Bronchial epithelial cell (primary cell): Measurements from ENCODE around the gene TEX2. TPM values are rescaled to one million over a fixed set of nuclear protein-coding genes. Genes with fewer than 3 reads are reported as not detected.

ENCODE experiments used
- DNase-seq: peaks from one replicate; pipeline ENCODE4 v3.0.0-alpha.2; 2010; ENCODE audit warnings: low read depth
- FAIRE-seq: peaks from 2 replicates; lab custom pipeline; 2011; peaks lifted over from hg19 to GRCh38; lab: Jason Lieb, UNC
- H3K27me3 ChIP-seq: 2 replicates; pipeline ENCODE4 v1.5.1; 2011; ENCODE audit warnings: low read length; ENCODE audit not compliant: control insufficient read depth, insufficient read depth
- H3K36me3 ChIP-seq: 2 replicates; pipeline ENCODE4 v1.5.1; 2011; ENCODE audit warnings: low read length; ENCODE audit not compliant: control insufficient read depth, insufficient read depth
- H3K4me3 ChIP-seq: 2 replicates; pipeline ENCODE4 v1.5.1; 2011; ENCODE audit warnings: mild to moderate bottlenecking, low read depth, low read length, control low read depth
- CTCF ChIP-seq: IDR thresholded peaks from 2 replicates; pipeline ENCODE4 v1.5.1; 2011; ENCODE audit warnings: mild to moderate bottlenecking, moderate library complexity, low read length, control low read depth, inconsistent platforms; ENCODE audit not compliant: insufficient read depth, severe bottlenecking
- total RNA-seq: library from RNA; depleted of rRNA; stranded (reverse); fragments of >200 nt; gene quantifications from 2 replicates; pipeline ENCODE4 v1.2.1, GENCODE V29; 2014

TEX2 gene
- total RNA-seq, 1 donor from 2014 or later = 14.7 TPM

GRCh38 chr17:64250233-64250835 lies 12.7 kb downstream of the TEX2 start:
- peak; percentile 69 for DNase-seq
- no peaks in the 10 kb centered on the region for H3K27me3 ChIP-seq
- FAIRE-seq = no peak
- H3K36me3 ChIP-seq = no peaks in the 10 kb centered on the region
- no peak overlapping the region for H3K4me3 ChIP-seq
- TF ChIP-seq CTCF = no peak

GRCh38 chr17:64247836-64248235 lies 15.2 kb downstream of the TEX2 start:
- TF ChIP-seq CTCF = no peak
- Histone ChIP-seq H3K36me3 (no peaks in the 10 kb centered on the region), H3K4me3 (no peak overlapping the region), H3K27me3 (no peaks in the 10 kb centered on the region)
- no peak for DNase-seq
- no peak for FAIRE-seq

GRCh38 chr17:64245218-64246145 lies 17.6 kb downstream of the TEX2 start:
- DNase-seq = no peak
- Histone ChIP-seq H3K36me3 (no peaks in the 10 kb centered on the region), H3K27me3 (no peaks in the 10 kb centered on the region), H3K4me3 (no peak overlapping the region)
- no peak for FAIRE-seq
- no peak for TF ChIP-seq CTCF

- FAIRE-seq (no peak), DNase-seq (no peak)
- no peak for TF ChIP-seq CTCF
- Histone ChIP-seq H3K36me3 (no peaks in the 10 kb centered on the region), H3K27me3 (no peaks in the 10 kb centered on the region), H3K4me3 (no peak overlapping the region)
Observed at GRCh38 chr17:64244165-64244564, 18.9 kb downstream of the TEX2 start.

GRCh38 chr17:64243340-64243739 lies 19.7 kb downstream of the TEX2 start:
- TF ChIP-seq CTCF = no peak
- Histone ChIP-seq H3K4me3 (no peak overlapping the region), H3K27me3 (no peaks in the 10 kb centered on the region), H3K36me3 (no peaks in the 10 kb centered on the region)
- FAIRE-seq (no peak), DNase-seq (no peak)
